Osteoblast (primary cell): ENCODE data around the gene RGS18. TPM values are rescaled to one million over a fixed set of nuclear protein-coding genes. Genes with fewer than 3 reads are reported as not detected.
"Not testable (repeated sequence)": the region's sequence is repeated elsewhere in the genome, so short reads cannot be mapped to it uniquely, and the experiment has no call there.

Source experiments
- DNase-seq: peaks from one replicate; pipeline ENCODE4 v3.0.0; 2011; ENCODE audit warnings: low spot score, mixed read lengths; ENCODE audit not compliant: insufficient read length; ENCODE audit errors: missing footprints
- H2AFZ ChIP-seq: 2 replicates; pipeline ENCODE4 v1.6.0; 2011; ENCODE audit warnings: mild to moderate bottlenecking, low read length
- H3K27ac ChIP-seq: 2 replicates; pipeline ENCODE4 v1.5.1; 2011; ENCODE audit warnings: mild to moderate bottlenecking, low read depth, low read length, moderate library complexity
- H3K27me3 ChIP-seq: 2 replicates; pipeline ENCODE4 v1.6.0; 2012; ENCODE audit warnings: mild to moderate bottlenecking, control low read depth, inconsistent platforms, low read length, moderate library complexity; ENCODE audit not compliant: insufficient read depth
- H3K36me3 ChIP-seq: 2 replicates; pipeline ENCODE4 v1.5.1; 2011; ENCODE audit warnings: mild to moderate bottlenecking, low read length, control low read depth, moderate library complexity; ENCODE audit not compliant: insufficient read depth
- H3K4me1 ChIP-seq: 2 replicates; pipeline ENCODE4 v1.5.1; 2011; ENCODE audit warnings: mild to moderate bottlenecking, low read length, control low read depth, moderate library complexity; ENCODE audit not compliant: insufficient read depth
- H3K4me2 ChIP-seq: 2 replicates; pipeline ENCODE4 v1.6.0; 2011; ENCODE audit warnings: mild to moderate bottlenecking, low read length; ENCODE audit not compliant: insufficient read depth
- H3K4me3 ChIP-seq: fragments of 200-600 bp; sonication (generic); 3 replicates; pipeline ENCODE4 v1.5.1; 2012; ENCODE audit warnings: mild to moderate bottlenecking, low read length, inconsistent platforms; ENCODE audit not compliant: insufficient read depth
- H3K79me2 ChIP-seq: 2 replicates; pipeline ENCODE4 v1.6.0; 2012; ENCODE audit warnings: mild to moderate bottlenecking, low read length, control low read depth, inconsistent platforms; ENCODE audit not compliant: insufficient read depth
- H3K9me3 ChIP-seq: 2 replicates; pipeline ENCODE4 v1.5.1; 2011; ENCODE audit warnings: low read depth, low read length, control low read depth
- H4K20me1 ChIP-seq: 2 replicates; pipeline ENCODE4 v1.6.0; 2012; ENCODE audit warnings: mild to moderate bottlenecking, low read length, control low read depth; ENCODE audit not compliant: insufficient read depth
- total RNA-seq: library from RNA; depleted of rRNA; stranded (reverse); fragments of >200 nt; gene quantifications from 2 replicates; pipeline ENCODE4 v1.2.3, GENCODE V29; 2012
- TF ChIP-seq, protein P1 (sequence below): IDR thresholded peaks from 2 replicates; pipeline ENCODE4 v1.5.1; 2011; ENCODE audit warnings: mild to moderate bottlenecking, low read depth, low read length, moderate library complexity; ENCODE audit errors: extremely low read depth

RGS18 gene
- total RNA-seq, 1 donor = 0.36 TPM

DNA sequence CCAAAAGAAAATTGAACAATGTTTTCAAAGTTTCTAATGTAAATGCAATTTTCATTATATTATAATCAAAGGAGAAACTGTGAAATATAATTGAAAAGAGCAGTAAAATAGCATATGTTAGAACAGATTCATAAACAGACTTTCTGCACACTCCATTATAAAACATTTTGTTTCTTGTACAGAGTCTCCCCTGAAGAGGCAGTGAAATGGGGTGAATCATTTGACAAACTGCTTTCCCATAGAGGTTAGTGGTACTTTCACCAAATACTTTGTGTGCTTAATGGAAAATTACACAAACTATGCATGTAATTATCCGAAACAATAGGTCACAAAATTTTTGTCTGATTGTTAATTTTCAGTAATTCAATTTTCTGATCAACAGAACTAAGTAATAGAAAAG lies 1.9 kb downstream of the RGS18 start:
- Histone ChIP-seq H3K4me3 (no peak overlapping the region), H3K9me3 (no peaks in the 10 kb centered on the region), H3K27ac (no peak overlapping the region), H3K4me2 (no peak overlapping the region), H2AFZ (no peak overlapping the region), H3K79me2 (no peaks in the 10 kb centered on the region), H3K4me1 (no peaks in the 10 kb centered on the region), H4K20me1 (no peaks in the 10 kb centered on the region), H3K36me3 (no peaks in the 10 kb centered on the region), H3K27me3 (no peaks in the 10 kb centered on the region)
- no peak for DNase-seq
- TF ChIP-seq, protein P1, sequence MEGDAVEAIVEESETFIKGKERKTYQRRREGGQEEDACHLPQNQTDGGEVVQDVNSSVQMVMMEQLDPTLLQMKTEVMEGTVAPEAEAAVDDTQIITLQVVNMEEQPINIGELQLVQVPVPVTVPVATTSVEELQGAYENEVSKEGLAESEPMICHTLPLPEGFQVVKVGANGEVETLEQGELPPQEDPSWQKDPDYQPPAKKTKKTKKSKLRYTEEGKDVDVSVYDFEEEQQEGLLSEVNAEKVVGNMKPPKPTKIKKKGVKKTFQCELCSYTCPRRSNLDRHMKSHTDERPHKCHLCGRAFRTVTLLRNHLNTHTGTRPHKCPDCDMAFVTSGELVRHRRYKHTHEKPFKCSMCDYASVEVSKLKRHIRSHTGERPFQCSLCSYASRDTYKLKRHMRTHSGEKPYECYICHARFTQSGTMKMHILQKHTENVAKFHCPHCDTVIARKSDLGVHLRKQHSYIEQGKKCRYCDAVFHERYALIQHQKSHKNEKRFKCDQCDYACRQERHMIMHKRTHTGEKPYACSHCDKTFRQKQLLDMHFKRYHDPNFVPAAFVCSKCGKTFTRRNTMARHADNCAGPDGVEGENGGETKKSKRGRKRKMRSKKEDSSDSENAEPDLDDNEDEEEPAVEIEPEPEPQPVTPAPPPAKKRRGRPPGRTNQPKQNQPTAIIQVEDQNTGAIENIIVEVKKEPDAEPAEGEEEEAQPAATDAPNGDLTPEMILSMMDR = no peak

DNA sequence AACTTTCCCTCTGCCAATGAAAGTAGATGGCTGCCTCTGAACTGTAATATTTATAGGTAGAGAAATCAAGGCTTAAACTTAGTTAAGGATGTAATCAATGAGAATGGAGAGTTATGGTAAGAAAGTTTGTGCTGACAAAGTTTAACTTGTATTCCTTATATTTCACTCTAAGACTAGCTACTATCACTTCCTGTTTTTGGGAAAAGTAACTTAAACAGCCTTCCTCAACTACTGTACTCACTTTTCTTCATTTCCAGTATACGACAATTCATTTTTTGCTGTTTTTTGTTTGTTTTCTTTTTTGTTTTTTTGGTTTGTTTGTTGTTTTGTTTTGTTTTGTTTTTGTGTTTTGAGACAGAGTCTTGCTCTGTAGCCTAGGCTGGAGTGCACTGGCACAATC lies 3.7 kb downstream of the RGS18 start:
- no peaks in the 10 kb centered on the region for H3K27me3 ChIP-seq
- TF ChIP-seq, protein P1 = no peak
- no peak overlapping the region for H3K4me3 ChIP-seq
- H3K79me2 ChIP-seq = no peaks in the 10 kb centered on the region
- no peak overlapping the region for H2AFZ ChIP-seq
- H3K36me3 ChIP-seq = no peaks in the 10 kb centered on the region
- H3K4me1 ChIP-seq = no peaks in the 10 kb centered on the region
- no peak for DNase-seq
- H3K9me3 ChIP-seq = no peaks in the 10 kb centered on the region
- no peak overlapping the region for H3K27ac ChIP-seq
- H4K20me1 ChIP-seq = no peaks in the 10 kb centered on the region
- no peak overlapping the region for H3K4me2 ChIP-seq

DNA sequence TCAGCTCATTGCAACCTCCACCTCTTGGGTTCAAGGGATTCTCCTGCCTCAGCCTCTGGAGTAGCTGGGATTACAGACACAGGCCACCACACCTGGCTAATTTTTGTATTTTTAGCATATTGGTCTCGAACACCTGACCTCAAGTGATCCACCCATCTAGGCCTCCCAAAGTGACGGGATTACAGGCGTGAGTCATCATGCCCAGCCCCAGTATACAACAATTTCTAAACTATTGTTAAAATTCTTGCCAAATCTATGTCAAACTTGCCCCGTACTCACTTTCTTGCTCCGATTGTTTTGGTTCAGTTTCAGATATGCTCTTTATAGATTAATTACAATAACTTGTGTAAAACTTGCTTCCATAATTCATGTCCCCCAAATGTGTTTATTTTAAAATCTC lies 4.1 kb downstream of the RGS18 start:
- no peak for DNase-seq
- Histone ChIP-seq H4K20me1 (no peaks in the 10 kb centered on the region), H3K9me3 (no peaks in the 10 kb centered on the region)

DNA sequence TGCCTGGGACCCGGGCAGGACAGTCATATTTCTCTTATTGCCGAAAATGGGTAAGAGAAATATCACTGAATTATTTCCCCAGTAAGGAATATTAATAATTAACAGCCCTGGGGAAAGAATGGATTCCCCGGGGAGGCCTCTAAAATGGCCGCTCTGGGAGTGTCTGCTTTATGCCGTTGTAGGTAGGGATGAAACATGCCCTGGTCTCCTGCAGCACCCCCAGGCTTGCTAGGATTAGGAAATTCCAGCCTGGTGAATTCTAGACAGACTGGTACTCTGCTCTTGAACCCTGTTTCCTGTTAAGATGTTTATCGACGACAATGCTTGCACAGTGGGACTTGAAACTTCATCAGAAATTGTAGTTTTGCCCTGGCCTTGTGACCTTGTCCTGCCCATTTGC lies 6.7 kb downstream of the RGS18 start:
- H4K20me1 ChIP-seq, H3K9me3 ChIP-seq, H3K4me3 ChIP-seq: not testable (repeated sequence)

More for the DNA sequence above, 4.1 kb downstream of the RGS18 start:
- Histone ChIP-seq H3K27ac (no peak overlapping the region), H2AFZ (no peak overlapping the region), H3K27me3 (no peaks in the 10 kb centered on the region), H3K4me2 (no peak overlapping the region), H3K4me3 (no peak overlapping the region), H3K79me2 (no peaks in the 10 kb centered on the region), H3K36me3 (no peaks in the 10 kb centered on the region), H3K4me1 (no peaks in the 10 kb centered on the region)
- TF ChIP-seq, protein P1 = no peak

More for the DNA sequence above, 6.7 kb downstream of the RGS18 start:
- H3K79me2 ChIP-seq, H3K27me3 ChIP-seq, H3K4me1 ChIP-seq, H3K27ac ChIP-seq, H3K36me3 ChIP-seq, H3K4me2 ChIP-seq, H2AFZ ChIP-seq, DNase-seq: not testable (repeated sequence)
